H9 (cell line): ENCODE data around the gene RERE. TPM values are rescaled to one million over a fixed set of nuclear protein-coding genes. Genes with fewer than 3 reads are reported as not detected.
A peak's percentile ranks its signal among the peaks of the same experiment; 100 is the strongest.

Experiments used
- DNase-seq: peaks from one replicate; pipeline ENCODE4 v3.0.0-alpha.2; 2017
- H2AFZ ChIP-seq: one replicate; pipeline ENCODE4 v1.6.1; 2013; ENCODE audit warnings: mild to moderate bottlenecking, low read length, control low read depth, moderate library complexity
- H2AK5ac ChIP-seq: 2 replicates; pipeline ENCODE4 v1.6.1; 2013; ENCODE audit warnings: low read length, control low read depth, mixed read lengths; ENCODE audit not compliant: insufficient read length
- H2BK120ac ChIP-seq: one replicate; pipeline ENCODE4 v1.6.1; 2013; ENCODE audit warnings: low read depth, mild to moderate bottlenecking, low read length, control low read depth, inconsistent platforms; ENCODE audit not compliant: poor library complexity, severe bottlenecking
- H2BK12ac ChIP-seq: 2 replicates; pipeline ENCODE4 v1.6.1; 2013; ENCODE audit warnings: low read length, control low read depth, mixed read lengths, low read depth; ENCODE audit not compliant: insufficient read length
- H2BK15ac ChIP-seq: 2 replicates; pipeline ENCODE4 v1.6.1; 2013; ENCODE audit warnings: low read depth, low read length, control low read depth
- H2BK20ac ChIP-seq: one replicate; pipeline ENCODE4 v1.6.1; 2013; ENCODE audit warnings: low read depth, mild to moderate bottlenecking, low read length, control low read depth, inconsistent platforms; ENCODE audit not compliant: poor library complexity, severe bottlenecking
- H2BK5ac ChIP-seq: 2 replicates; pipeline ENCODE4 v1.6.1; 2013; ENCODE audit warnings: low read length, control low read depth, mixed read lengths; ENCODE audit not compliant: insufficient read length
- H3K14ac ChIP-seq: 2 replicates; pipeline ENCODE4 v1.6.1; 2013; ENCODE audit warnings: low read length, control low read depth; ENCODE audit not compliant: insufficient read depth
- H3K18ac ChIP-seq: 2 replicates; pipeline ENCODE4 v1.6.1; 2013; ENCODE audit warnings: low read depth, mild to moderate bottlenecking, mixed read lengths, low read length, control low read depth; ENCODE audit not compliant: insufficient read length
- H3K23ac ChIP-seq: 2 replicates; pipeline ENCODE4 v1.6.1; 2013; ENCODE audit warnings: low read length, control low read depth, mixed read lengths, low read depth; ENCODE audit not compliant: insufficient read length
- H3K23me2 ChIP-seq: 2 replicates; pipeline ENCODE4 v1.6.1; 2013; ENCODE audit warnings: low read depth, mild to moderate bottlenecking, mixed read lengths, low read length, control low read depth; ENCODE audit not compliant: insufficient read length, poor library complexity, severe bottlenecking
- H3K27ac ChIP-seq: 2 replicates; pipeline ENCODE4 v1.5.1; 2013; ENCODE audit warnings: low read length, control low read depth, mixed read lengths, low read depth; ENCODE audit not compliant: insufficient read length
- H3K27me3 ChIP-seq: 2 replicates; pipeline ENCODE4 v1.6.1; 2013; ENCODE audit warnings: low read length, control low read depth, inconsistent platforms; ENCODE audit not compliant: insufficient read depth
- H3K4ac ChIP-seq: 2 replicates; pipeline ENCODE4 v1.6.1; 2013; ENCODE audit warnings: low read depth, mild to moderate bottlenecking, control low read depth, inconsistent platforms, low read length, moderate library complexity
- H3K4me1 ChIP-seq: 2 replicates; pipeline ENCODE4 v1.6.1; 2013; ENCODE audit warnings: low read length, control low read depth, inconsistent platforms; ENCODE audit not compliant: insufficient read depth
- H3K4me2 ChIP-seq: 2 replicates; pipeline ENCODE4 v1.6.1; 2013; ENCODE audit warnings: low read length, control low read depth, mixed read lengths; ENCODE audit not compliant: insufficient read length, insufficient read depth
- H3K56ac ChIP-seq: 2 replicates; pipeline ENCODE4 v1.6.1; 2013; ENCODE audit warnings: low read depth, mild to moderate bottlenecking, mixed read lengths, low read length, control low read depth; ENCODE audit not compliant: insufficient read length
- H3K79me1 ChIP-seq: 2 replicates; pipeline ENCODE4 v1.6.1; 2013; ENCODE audit warnings: low read depth, mild to moderate bottlenecking, moderate library complexity, low read length, control low read depth, inconsistent platforms; ENCODE audit not compliant: insufficient read depth, poor library complexity, severe bottlenecking
- H3K79me2 ChIP-seq: 2 replicates; pipeline ENCODE4 v1.6.1; 2013; ENCODE audit warnings: low read length, control low read depth, inconsistent platforms; ENCODE audit not compliant: insufficient read depth
- H3K9ac ChIP-seq: 2 replicates; pipeline ENCODE4 v1.6.1; 2013; ENCODE audit warnings: low read length, control low read depth, mixed read lengths; ENCODE audit not compliant: insufficient read length; ENCODE audit errors: extremely low read depth
- H3K9me3 ChIP-seq: one replicate; pipeline ENCODE4 v1.6.1; 2013; ENCODE audit warnings: low read depth, low read length, inconsistent platforms; ENCODE audit not compliant: control insufficient read depth
- H3T11ph ChIP-seq: one replicate; pipeline ENCODE4 v1.6.1; 2013; ENCODE audit warnings: mild to moderate bottlenecking, low read length, control low read depth, inconsistent platforms
- H4K20me1 ChIP-seq: one replicate; pipeline ENCODE4 v1.6.1; 2013; ENCODE audit not compliant: control insufficient read depth, insufficient read length, insufficient read depth
- H4K5ac ChIP-seq: 2 replicates; pipeline ENCODE4 v1.6.1; 2013; ENCODE audit warnings: low read depth, mild to moderate bottlenecking, mixed read lengths, low read length, control low read depth; ENCODE audit not compliant: insufficient read length
- H4K8ac ChIP-seq: replicated peaks from 2 replicates; pipeline ENCODE4 v1.6.1; 2013; ENCODE audit warnings: low read length, control low read depth, mixed read lengths, low read depth; ENCODE audit not compliant: insufficient read length
- H4K91ac ChIP-seq: 2 replicates; pipeline ENCODE4 v1.6.1; 2013; ENCODE audit warnings: low read depth, mild to moderate bottlenecking, moderate library complexity, mixed read lengths, low read length, control low read depth; ENCODE audit not compliant: insufficient read length
- H3K27ac Mint-ChIP-seq, 3 experiments: 2 replicates in 2 of 3; 3 replicates in 1 of 3; pipeline ENCODE4 v1.8.0; 2020 to 2021; ENCODE audit warnings: mixed read lengths in 3 of 3, mild to moderate bottlenecking in 1 of 3, moderate library complexity in 1 of 3
- H3K27me3 Mint-ChIP-seq: 2 replicates; pipeline ENCODE4 v1.8.0; 2021; ENCODE audit warnings: low read depth, mild to moderate bottlenecking, moderate library complexity, mixed read lengths
- H3K36me3 Mint-ChIP-seq, 3 experiments: 2 replicates in 2 of 3; 3 replicates in 1 of 3; pipeline ENCODE4 v1.8.0; 2020 to 2021; ENCODE audit warnings: low read depth in 3 of 3, mixed read lengths in 3 of 3; ENCODE audit not compliant: insufficient read depth in 1 of 3
- H3K4me1 Mint-ChIP-seq, 2 experiments: 2 replicates each; pipeline ENCODE4 v1.8.0; 2020; ENCODE audit warnings: mixed read lengths in 2 of 2
- H3K4me3 Mint-ChIP-seq, 2 experiments: 2 replicates in 1 of 2; 3 replicates in 1 of 2; pipeline ENCODE4 v1.8.0; 2020 to 2021; ENCODE audit warnings: mild to moderate bottlenecking in 2 of 2, mixed read lengths in 2 of 2, moderate library complexity in 1 of 2
- H3K9me3 Mint-ChIP-seq, 2 experiments: 2 replicates in 1 of 2; 3 replicates in 1 of 2; pipeline ENCODE4 v1.8.0; 2020; ENCODE audit warnings: mild to moderate bottlenecking in 2 of 2, mixed read lengths in 2 of 2, moderate library complexity in 1 of 2
- CTCF ChIP-seq: fragments of 200-600 bp; sonication (generic); conservative IDR thresholded peaks from 3 replicates; pipeline ENCODE4 v1.8.0; 2021; ENCODE audit warnings: antibody characterized with exemption, mild to moderate bottlenecking
- WGBS: extraction: QIAGEN DNeasy Blood & Tissue Kit; methylation state at CpG from one replicate; pipeline ENCODE4 v1.1.7; 2013; ENCODE audit warnings: missing lambda C conversion rate, low lambda C conversion rate, mixed read lengths; ENCODE audit not compliant: insufficient read length; ENCODE audit errors: extremely low coverage; 5-methylcytosine and 5-hydroxymethylcytosine counted together
- total RNA-seq: library from RNA; stranded (reverse); gene quantifications from 2 replicates; pipeline ENCODE4 v1.2.1, GENCODE V29; 2021

The RERE gene
- total RNA-seq, 1 experiment from 2014 or later: 103 TPM

- peaks cover 5% of the 10 kb centered on the region; the same call in 1 of the 2 replicates for H3K4me1 ChIP-seq
- no peak overlapping the region for H2BK20ac ChIP-seq
- H2BK12ac ChIP-seq: no peak overlapping the region
- no peak overlapping the region for H3T11ph ChIP-seq
- TF ChIP-seq CTCF: no peak
- no peak overlapping the region for H3K4ac ChIP-seq
- WGBS: no CpG with 5 or more reads among the region's 4 CpGs
- no peak overlapping the region for H2AK5ac ChIP-seq
- H4K20me1 ChIP-seq: no peaks in the 10 kb centered on the region
- no peaks in the 10 kb centered on the region for H3K27me3 Mint-ChIP-seq
- no peak overlapping the region for H3K4me2 ChIP-seq
- no peak overlapping the region for H4K8ac ChIP-seq
- peaks cover 47 to 56% of the 10 kb centered on the region in 2 experiments for H3K4me1 Mint-ChIP-seq
- H2BK15ac ChIP-seq: no peak overlapping the region
- no peak overlapping the region for H3K27ac ChIP-seq
- no peak overlapping the region for H3K14ac ChIP-seq
- no peaks in the 10 kb centered on the region for H3K27me3 ChIP-seq
- H3K79me2 ChIP-seq: no peaks in the 10 kb centered on the region
- H3K23ac ChIP-seq: no peak overlapping the region
- H2AFZ ChIP-seq: no peak overlapping the region
- no peak overlapping the region for H3K4me3 Mint-ChIP-seq
- H4K5ac ChIP-seq: no peak overlapping the region
- no peaks in the 10 kb centered on the region; a peak in 1 of 5 replicates for H3K9me3 Mint-ChIP-seq
- peaks cover 0 to 5% (median 0%) of the 10 kb centered on the region in 3 experiments; a peak in 3 of 7 replicates for H3K36me3 Mint-ChIP-seq
- no peak overlapping the region for H3K18ac ChIP-seq
- H4K91ac ChIP-seq: no peak overlapping the region
- no peak for DNase-seq
- no peaks in the 10 kb centered on the region for H3K23me2 ChIP-seq
- H2BK5ac ChIP-seq: no peak overlapping the region
- no peaks in the 10 kb centered on the region for H3K9me3 ChIP-seq
- H3K9ac ChIP-seq: no peak overlapping the region
- H3K27ac Mint-ChIP-seq: peak overlapping the region in 1 of 3 experiments; percentile 79; a peak in 2 of 7 replicates
- H2BK120ac ChIP-seq: no peak overlapping the region
- peaks cover 3% of the 10 kb centered on the region for H3K79me1 ChIP-seq
- H3K56ac ChIP-seq: no peak overlapping the region
Observed at GRCh38 chr1:8434101-8434500, 383.3 kb downstream of the RERE start.
